Activated naive CD8-positive, alpha-beta T cell treated with anti-CD3 and anti-CD28 coated beads for 36 hours (primary cell): ENCODE data around the gene AK9. TPM values are rescaled to one million over a fixed set of nuclear protein-coding genes. Genes with fewer than 3 reads are reported as not detected.

Experiments used
- DNase-seq: peaks from one replicate; pipeline ENCODE4 v3.0.0; 2021
- H3K27ac Mint-ChIP-seq: one replicate; pipeline ENCODE4 v1.8.0; 2022; ENCODE audit warnings: mild to moderate bottlenecking, moderate library complexity, mixed read lengths
- H3K27me3 Mint-ChIP-seq: one replicate; pipeline ENCODE4 v1.8.0; 2022; ENCODE audit warnings: mild to moderate bottlenecking, mixed read lengths
- H3K36me3 Mint-ChIP-seq: one replicate; pipeline ENCODE4 v1.8.0; 2021; ENCODE audit warnings: mild to moderate bottlenecking, mixed read lengths
- H3K4me1 Mint-ChIP-seq: one replicate; pipeline ENCODE4 v1.8.0; 2021; ENCODE audit warnings: mixed read lengths
- H3K4me3 Mint-ChIP-seq: one replicate; pipeline ENCODE4 v1.8.0; 2022; ENCODE audit warnings: mild to moderate bottlenecking, moderate library complexity, mixed read lengths
- H3K9me3 Mint-ChIP-seq: one replicate; pipeline ENCODE4 v1.8.0; 2022; ENCODE audit warnings: mixed read lengths
- total RNA-seq, 2 experiments: library from RNA; stranded (reverse); gene quantifications; one replicate each; pipeline ENCODE4 v1.2.3, GENCODE V29; 2021

The AK9 gene
- total RNA-seq, 2 experiments from 2014 or later: 3.1 to 3.9 TPM

GRCh38 chr6:109449064-109449794 lies 241.8 kb downstream of the AK9 start:
- DNase-seq: no peak
- no peaks in the 10 kb centered on the region for H3K27me3 Mint-ChIP-seq
- H3K4me1 Mint-ChIP-seq: peaks cover 23% of the 10 kb centered on the region
- peaks cover 15% of the 10 kb centered on the region for H3K36me3 Mint-ChIP-seq
- no peaks in the 10 kb centered on the region for H3K9me3 Mint-ChIP-seq
- no peak overlapping the region for H3K4me3 Mint-ChIP-seq
- H3K27ac Mint-ChIP-seq: peak overlapping the region; percentile 3

GRCh38 chr6:109448615-109449014 lies 242.4 kb downstream of the AK9 start:
- Mint-ChIP-seq H3K27ac (no peak overlapping the region), H3K27me3 (no peaks in the 10 kb centered on the region), H3K4me1 (peaks cover 18% of the 10 kb centered on the region), H3K36me3 (peaks cover 15% of the 10 kb centered on the region), H3K4me3 (no peak overlapping the region), H3K9me3 (no peaks in the 10 kb centered on the region)
- no peak for DNase-seq

GRCh38 chr6:109447878-109448555 lies 243.0 kb downstream of the AK9 start:
- Mint-ChIP-seq H3K27ac (no peak overlapping the region), H3K36me3 (peaks cover 15% of the 10 kb centered on the region), H3K4me1 (peaks cover 16% of the 10 kb centered on the region), H3K9me3 (no peaks in the 10 kb centered on the region), H3K27me3 (no peaks in the 10 kb centered on the region), H3K4me3 (no peak overlapping the region)
- DNase-seq: no peak

GRCh38 chr6:109447087-109447486 lies 243.9 kb downstream of the AK9 start:
- Mint-ChIP-seq H3K9me3 (no peaks in the 10 kb centered on the region), H3K27ac (no peak overlapping the region), H3K27me3 (no peaks in the 10 kb centered on the region), H3K4me3 (no peak overlapping the region), H3K4me1 (peaks cover 24% of the 10 kb centered on the region), H3K36me3 (peaks cover 21% of the 10 kb centered on the region)
- no peak for DNase-seq

GRCh38 chr6:109446541-109446940 lies 244.5 kb downstream of the AK9 start:
- peaks cover 30% of the 10 kb centered on the region for H3K4me1 Mint-ChIP-seq
- no peak overlapping the region for H3K27ac Mint-ChIP-seq
- DNase-seq: no peak
- H3K9me3 Mint-ChIP-seq: no peaks in the 10 kb centered on the region
- H3K36me3 Mint-ChIP-seq: peaks cover 19% of the 10 kb centered on the region
- no peaks in the 10 kb centered on the region for H3K27me3 Mint-ChIP-seq
- H3K4me3 Mint-ChIP-seq: no peak overlapping the region

- peaks cover 31% of the 10 kb centered on the region for H3K4me1 Mint-ChIP-seq
- no peak overlapping the region for H3K27ac Mint-ChIP-seq
- no peaks in the 10 kb centered on the region for H3K9me3 Mint-ChIP-seq
- peaks cover 19% of the 10 kb centered on the region for H3K36me3 Mint-ChIP-seq
- no peak overlapping the region for H3K4me3 Mint-ChIP-seq
- no peaks in the 10 kb centered on the region for H3K27me3 Mint-ChIP-seq
- DNase-seq: no peak
Observed at GRCh38 chr6:109446072-109446471, 244.9 kb downstream of the AK9 start.

GRCh38 chr6:109445382-109445781 lies 245.6 kb downstream of the AK9 start:
- DNase-seq: no peak
- Mint-ChIP-seq H3K36me3 (peaks cover 15% of the 10 kb centered on the region), H3K4me3 (no peak overlapping the region), H3K27ac (no peak overlapping the region), H3K4me1 (peaks cover 27% of the 10 kb centered on the region), H3K9me3 (no peaks in the 10 kb centered on the region), H3K27me3 (no peaks in the 10 kb centered on the region)

GRCh38 chr6:109443425-109443950 lies 247.5 kb downstream of the AK9 start:
- no peak overlapping the region for H3K4me3 Mint-ChIP-seq
- no peaks in the 10 kb centered on the region for H3K27me3 Mint-ChIP-seq
- peaks cover 21% of the 10 kb centered on the region for H3K4me1 Mint-ChIP-seq
- no peak overlapping the region for H3K27ac Mint-ChIP-seq
- no peak for DNase-seq
- peaks cover 13% of the 10 kb centered on the region for H3K36me3 Mint-ChIP-seq
- no peaks in the 10 kb centered on the region for H3K9me3 Mint-ChIP-seq

Other genes with a start within 250 kb of the AK9 start
- gene MICAL1, start 235.4 kb downstream of the AK9 start, total RNA-seq: 10 to 100 TPM; 21.2 to 23.5 TPM
- 10 to 100 TPM; 16.1 to 16.5 TPM for gene ZBTB24, start 208.0 kb downstream of the AK9 start, total RNA-seq
- 10 to 100 TPM; 13.8 to 14.5 TPM for gene FIG4, start 94 bp upstream of the AK9 start, total RNA-seq